Hepatocyte (in vitro differentiated cells): Measurements from ENCODE around the gene RREB1.

ENCODE experiments used
- EZH2 ChIP-seq: fragments of 200-600 bp; sonication (generic); IDR thresholded peaks from 2 replicates; pipeline ENCODE4 v1.6.1; 2016; ENCODE audit warnings: antibody characterized with exemption, mild to moderate bottlenecking, borderline replicate concordance
- TF ChIP-seq, protein P1 (sequence below): fragments of 200-600 bp; sonication (generic); IDR thresholded peaks from 2 replicates; pipeline ENCODE4 v1.5.1; 2016; ENCODE audit warnings: antibody characterized with exemption, mild to moderate bottlenecking; ENCODE audit not compliant: poor library complexity

- TF ChIP-seq, protein P1, sequence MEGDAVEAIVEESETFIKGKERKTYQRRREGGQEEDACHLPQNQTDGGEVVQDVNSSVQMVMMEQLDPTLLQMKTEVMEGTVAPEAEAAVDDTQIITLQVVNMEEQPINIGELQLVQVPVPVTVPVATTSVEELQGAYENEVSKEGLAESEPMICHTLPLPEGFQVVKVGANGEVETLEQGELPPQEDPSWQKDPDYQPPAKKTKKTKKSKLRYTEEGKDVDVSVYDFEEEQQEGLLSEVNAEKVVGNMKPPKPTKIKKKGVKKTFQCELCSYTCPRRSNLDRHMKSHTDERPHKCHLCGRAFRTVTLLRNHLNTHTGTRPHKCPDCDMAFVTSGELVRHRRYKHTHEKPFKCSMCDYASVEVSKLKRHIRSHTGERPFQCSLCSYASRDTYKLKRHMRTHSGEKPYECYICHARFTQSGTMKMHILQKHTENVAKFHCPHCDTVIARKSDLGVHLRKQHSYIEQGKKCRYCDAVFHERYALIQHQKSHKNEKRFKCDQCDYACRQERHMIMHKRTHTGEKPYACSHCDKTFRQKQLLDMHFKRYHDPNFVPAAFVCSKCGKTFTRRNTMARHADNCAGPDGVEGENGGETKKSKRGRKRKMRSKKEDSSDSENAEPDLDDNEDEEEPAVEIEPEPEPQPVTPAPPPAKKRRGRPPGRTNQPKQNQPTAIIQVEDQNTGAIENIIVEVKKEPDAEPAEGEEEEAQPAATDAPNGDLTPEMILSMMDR: no peak
- no peak for TF ChIP-seq EZH2
Observed at GRCh38 chr6:7124636-7125035, 16.9 kb downstream of the RREB1 start.
